GM06990 (cell line): ENCODE results near the gene AGAP1.

Experiments used
- DNase-seq: peaks from one replicate; pipeline ENCODE4 v3.0.0-alpha.2; 2011; ENCODE audit not compliant: insufficient read length; ENCODE audit errors: extremely low read depth
- H3K27me3 ChIP-seq: replicated peaks from 2 replicates; pipeline ENCODE4 v1.6.0; 2011; ENCODE audit warnings: low read length; ENCODE audit not compliant: control insufficient read depth, insufficient read depth
- H3K36me3 ChIP-seq: 2 replicates; pipeline ENCODE4 v1.5.1; 2011; ENCODE audit warnings: low read length; ENCODE audit not compliant: control insufficient read depth, insufficient read depth
- H3K4me3 ChIP-seq: replicated peaks from 2 replicates; pipeline ENCODE4 v1.5.1; 2011; ENCODE audit warnings: low read depth, mild to moderate bottlenecking, control low read depth, low read length
- TF ChIP-seq, protein P1 (sequence below): IDR thresholded peaks from 2 replicates; pipeline ENCODE4 v1.5.1; 2011; ENCODE audit warnings: low read length, control low read depth, mild to moderate bottlenecking, inconsistent platforms; ENCODE audit not compliant: insufficient read depth, poor library complexity, severe bottlenecking

AGAP1 gene

DNA sequence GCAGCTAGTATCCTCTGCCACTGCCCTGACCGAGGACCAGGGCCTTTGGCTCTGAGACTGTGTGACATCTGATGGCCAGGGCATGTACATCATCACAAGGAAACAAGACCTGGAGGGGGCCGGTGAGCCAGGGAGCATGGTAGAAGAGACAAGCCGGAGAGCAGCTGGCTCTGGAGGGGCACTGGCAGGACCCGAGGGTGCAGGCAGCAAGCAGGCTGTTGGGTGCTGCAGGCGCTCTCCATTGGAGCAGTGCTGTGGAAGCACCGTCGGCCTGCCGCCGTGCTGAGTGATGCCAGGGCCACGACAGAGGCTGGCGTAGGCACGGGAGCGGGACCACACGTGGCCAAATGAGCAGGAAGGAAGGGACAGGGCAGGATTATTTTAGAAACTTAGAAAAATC lies 339.1 kb downstream of the AGAP1 start:
- no peak overlapping the region for H3K4me3 ChIP-seq
- peaks cover 2% of the 10 kb centered on the region for H3K27me3 ChIP-seq
- TF ChIP-seq, protein P1, sequence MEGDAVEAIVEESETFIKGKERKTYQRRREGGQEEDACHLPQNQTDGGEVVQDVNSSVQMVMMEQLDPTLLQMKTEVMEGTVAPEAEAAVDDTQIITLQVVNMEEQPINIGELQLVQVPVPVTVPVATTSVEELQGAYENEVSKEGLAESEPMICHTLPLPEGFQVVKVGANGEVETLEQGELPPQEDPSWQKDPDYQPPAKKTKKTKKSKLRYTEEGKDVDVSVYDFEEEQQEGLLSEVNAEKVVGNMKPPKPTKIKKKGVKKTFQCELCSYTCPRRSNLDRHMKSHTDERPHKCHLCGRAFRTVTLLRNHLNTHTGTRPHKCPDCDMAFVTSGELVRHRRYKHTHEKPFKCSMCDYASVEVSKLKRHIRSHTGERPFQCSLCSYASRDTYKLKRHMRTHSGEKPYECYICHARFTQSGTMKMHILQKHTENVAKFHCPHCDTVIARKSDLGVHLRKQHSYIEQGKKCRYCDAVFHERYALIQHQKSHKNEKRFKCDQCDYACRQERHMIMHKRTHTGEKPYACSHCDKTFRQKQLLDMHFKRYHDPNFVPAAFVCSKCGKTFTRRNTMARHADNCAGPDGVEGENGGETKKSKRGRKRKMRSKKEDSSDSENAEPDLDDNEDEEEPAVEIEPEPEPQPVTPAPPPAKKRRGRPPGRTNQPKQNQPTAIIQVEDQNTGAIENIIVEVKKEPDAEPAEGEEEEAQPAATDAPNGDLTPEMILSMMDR, result no peak
- no peak for DNase-seq
- H3K36me3 ChIP-seq, result no peaks in the 10 kb centered on the region

DNA sequence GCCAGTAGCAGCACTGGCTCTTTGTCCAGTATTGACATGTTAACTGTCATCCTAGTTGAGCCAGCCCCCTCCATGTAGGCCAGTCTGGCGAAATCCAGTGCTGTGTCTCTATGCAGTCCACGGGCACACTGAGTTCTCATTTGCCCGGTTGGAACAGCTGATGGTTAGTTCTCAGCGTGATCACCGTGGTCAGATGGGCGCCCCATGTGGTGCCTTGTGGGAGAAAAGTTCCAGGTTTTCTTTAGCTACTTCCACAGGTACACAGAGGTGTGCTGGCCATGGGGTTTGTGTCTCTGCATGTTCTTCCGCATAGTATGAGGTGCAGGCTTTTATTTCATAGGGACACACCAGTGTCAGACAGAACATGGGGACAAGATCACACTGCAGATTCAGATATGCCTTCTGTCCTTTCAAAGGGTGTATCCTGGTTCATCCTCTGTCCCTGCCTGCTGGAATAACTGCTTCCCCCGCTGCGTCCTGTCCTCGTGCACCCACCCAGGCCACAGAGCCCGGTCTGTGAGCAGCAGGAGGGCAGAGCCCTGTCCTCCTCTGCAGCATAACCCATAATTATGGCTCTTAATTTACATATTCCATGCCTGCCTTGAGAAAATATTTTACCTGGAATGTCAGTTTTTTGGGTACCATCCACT lies 340.3 kb downstream of the AGAP1 start:
- no peak for DNase-seq
- TF ChIP-seq, protein P1, result no peak
- Histone ChIP-seq H3K27me3 (no peaks in the 10 kb centered on the region; the same call in 1 of the 2 replicates), H3K36me3 (no peaks in the 10 kb centered on the region), H3K4me3 (no peak overlapping the region)

DNA sequence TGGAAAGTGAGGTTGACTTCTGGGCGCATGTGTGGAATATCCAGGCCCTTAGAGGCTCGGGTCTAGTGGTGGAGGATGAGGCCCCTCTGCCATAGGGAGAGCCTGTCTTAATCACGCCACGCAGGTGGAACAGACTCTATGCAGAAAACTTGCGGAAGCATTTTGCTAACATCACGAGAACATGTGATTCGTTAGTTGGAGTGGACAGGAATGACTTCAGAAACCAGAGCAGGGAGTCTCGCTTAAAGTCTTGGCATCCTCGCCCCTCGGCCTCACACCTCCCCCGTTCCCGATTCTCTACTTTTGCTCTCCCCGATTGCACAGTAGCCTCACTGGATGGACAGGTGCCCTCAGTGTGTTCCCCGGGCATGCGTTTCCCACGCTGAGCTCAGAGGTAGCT lies 340.9 kb downstream of the AGAP1 start:
- H3K36me3 ChIP-seq, result no peaks in the 10 kb centered on the region

DNA sequence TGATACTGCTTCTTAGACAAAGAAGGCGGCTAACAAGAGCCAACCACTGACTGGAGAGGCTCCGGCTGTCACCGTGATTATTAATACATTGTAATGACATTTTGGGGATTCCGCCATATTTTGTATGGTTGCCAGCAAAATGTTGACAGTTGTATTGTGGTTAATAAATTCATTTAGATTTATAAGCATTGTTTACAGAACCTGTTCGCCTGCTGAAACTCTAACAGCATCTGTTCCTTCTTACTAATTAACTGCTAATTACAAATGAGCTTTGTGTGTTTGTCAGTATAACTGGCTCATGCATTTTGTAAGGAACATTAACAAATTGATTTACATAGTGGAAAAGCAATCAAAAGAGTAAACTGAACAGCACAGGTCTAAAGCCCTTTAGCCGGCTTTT lies 342.0 kb downstream of the AGAP1 start:
- no peaks in the 10 kb centered on the region for H3K36me3 ChIP-seq
- H3K27me3 ChIP-seq, result no peaks in the 10 kb centered on the region; the same call in 1 of the 2 replicates
- no peak overlapping the region for H3K4me3 ChIP-seq
- DNase-seq, result no peak
- TF ChIP-seq, protein P1, result no peak

More for the DNA sequence above, 340.9 kb downstream of the AGAP1 start:
- no peak overlapping the region for H3K4me3 ChIP-seq
- no peak for DNase-seq
- TF ChIP-seq, protein P1, result no peak
- no peaks in the 10 kb centered on the region; the same call in 1 of the 2 replicates for H3K27me3 ChIP-seq

DNA sequence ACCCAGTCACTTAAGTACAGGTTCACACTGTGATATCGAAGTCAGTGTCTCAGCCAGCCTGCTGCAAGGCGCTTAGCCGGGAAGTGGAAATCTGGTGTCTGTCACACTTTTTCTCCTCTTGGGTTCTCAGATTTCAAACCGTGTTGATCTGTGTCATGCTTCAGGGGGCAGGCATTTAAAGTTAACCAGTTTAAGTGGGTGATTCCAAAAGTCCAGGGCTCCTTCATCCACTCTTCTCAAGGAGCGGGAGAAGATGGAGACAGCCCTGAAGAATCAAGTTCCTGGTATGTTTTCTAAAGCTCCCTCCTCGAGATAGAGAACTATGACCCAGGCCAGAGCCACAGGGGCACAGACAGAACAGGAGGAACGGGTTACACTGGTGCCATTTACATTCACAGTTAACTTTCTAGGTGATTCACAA lies 342.7 kb downstream of the AGAP1 start:
- H3K36me3 ChIP-seq, result no peaks in the 10 kb centered on the region
- H3K27me3 ChIP-seq, result no peaks in the 10 kb centered on the region; the same call in 1 of the 2 replicates
- no peak for DNase-seq
- TF ChIP-seq, protein P1, result no peak
- no peak overlapping the region for H3K4me3 ChIP-seq
